GM12878 (cell line): ENCODE data around the gene GTF3C1. TPM values are rescaled to one million over a fixed set of nuclear protein-coding genes. Genes with fewer than 3 reads are reported as not detected.

Experiments
- ATAC-seq: fragments of 200-7000 bp; cut with Tn5 transposase; 3 replicates; pipeline ENCODE4 v1.9.1; 2020; ENCODE audit warnings: mild to moderate bottlenecking, moderate library complexity
- BruUV-seq: library from RNA; stranded (reverse); fragments of 400-500 nt; replicated peaks from 2 replicates; lab custom pipeline; 2021; lab: Mats Ljungman, UMichigan
- CTCF ChIA-PET: fragments of 300-600 bp; sonication (Branson Sonifier 250); formaldehyde crosslinking; extraction: SDS; loops from one replicate; lab custom pipeline; 2021; ENCODE audit warnings: inconsistent platforms; lab: Yijun Ruan, JAX
- POLR2A ChIA-PET: fragments of 350-600 bp; formaldehyde crosslinking; extraction: SDS; loops from one replicate; lab custom pipeline; 2021; ENCODE audit warnings: inconsistent platforms; lab: Charles Lee
- RAD21 ChIA-PET: fragments of 300-600 bp; sonication (Branson Sonifier 250); formaldehyde crosslinking; loops from one replicate; lab custom pipeline; 2023; ENCODE audit warnings: antibody characterized with exemption; ENCODE audit not compliant: unreplicated experiment; lab: Charles Lee
- SMC1A ChIA-PET: fragments of 300-600 bp; sonication (Branson Sonifier 250); formaldehyde crosslinking; loops from one replicate; lab custom pipeline; 2023; ENCODE audit not compliant: unreplicated experiment, uncharacterized antibody; lab: Charles Lee
- DNase-seq: peaks from one replicate; pipeline ENCODE4 v3.0.0-alpha.2; 2011; ENCODE audit warnings: low read depth, low spot score
- FAIRE-seq: peaks from 3 replicates; lab custom pipeline; 2011; peaks lifted over from hg19 to GRCh38; lab: Jason Lieb, UNC
- H2AFZ ChIP-seq: 2 replicates; pipeline ENCODE4 v1.6.0; 2011; ENCODE audit warnings: low read depth, low read length, control low read depth; ENCODE audit not compliant: control insufficient read depth
- H3K27ac ChIP-seq: 2 replicates; pipeline ENCODE4 v1.5.1; 2011; ENCODE audit warnings: control low read depth; ENCODE audit not compliant: control insufficient read depth, insufficient read depth
- H3K27me3 ChIP-seq, 2 experiments: replicated peaks in 1 of 2; 2 replicates each; pipeline versions ENCODE4 v1.6.0 to v1.6.1; 2011; ENCODE audit warnings: low read length in 1 of 2; ENCODE audit not compliant: control insufficient read depth in 2 of 2, insufficient read depth in 2 of 2
- H3K36me3 ChIP-seq, 2 experiments: 2 replicates each; pipeline ENCODE4 v1.5.1; 2011; ENCODE audit warnings: low read length in 1 of 2; ENCODE audit not compliant: control insufficient read depth in 2 of 2, insufficient read depth in 2 of 2
- H3K4me1 ChIP-seq: 2 replicates; pipeline ENCODE4 v1.6.1; 2011; ENCODE audit warnings: mild to moderate bottlenecking, low read length, moderate library complexity, mixed read lengths; ENCODE audit not compliant: control insufficient read depth, insufficient read depth
- H3K4me2 ChIP-seq: 2 replicates; pipeline ENCODE4 v1.6.0; 2011; ENCODE audit warnings: control low read depth; ENCODE audit not compliant: control insufficient read depth, insufficient read depth
- H3K4me3 ChIP-seq: fragments of 200-600 bp; sonication (generic); 2 replicates; pipeline ENCODE4 v1.5.1; 2016
- H3K79me2 ChIP-seq: 2 replicates; pipeline ENCODE4 v1.6.0; 2011; ENCODE audit warnings: low read length; ENCODE audit not compliant: control insufficient read depth, insufficient read depth
- H3K9ac ChIP-seq: 2 replicates; pipeline ENCODE4 v1.8.0; 2011; ENCODE audit warnings: low read length, control low read depth, mixed read lengths; ENCODE audit not compliant: control insufficient read depth, insufficient read depth
- H3K9me3 ChIP-seq: replicated peaks from 3 replicates; pipeline ENCODE4 v1.5.1; 2011; ENCODE audit warnings: mild to moderate bottlenecking, low read length; ENCODE audit not compliant: control insufficient read depth, insufficient read depth
- H4K20me1 ChIP-seq: 2 replicates; pipeline ENCODE4 v1.6.0; 2011; ENCODE audit not compliant: control insufficient read depth, insufficient read depth
- CHD2 ChIP-seq: IDR thresholded peaks from 2 replicates; pipeline ENCODE4 v1.6.1; 2011; ENCODE audit warnings: low read depth, low read length, improper control_type of control experiment, borderline replicate concordance
- CREB1 ChIP-seq: IDR thresholded peaks from 2 replicates; pipeline ENCODE4 v1.6.1; 2012; ENCODE audit warnings: low read depth, mild to moderate bottlenecking, inconsistent platforms
- DPF2 ChIP-seq: fragments of 450-650 bp; IDR thresholded peaks from 2 replicates; pipeline ENCODE4 v1.6.1; 2017; ENCODE audit warnings: mild to moderate bottlenecking
- EZH2 ChIP-seq: IDR thresholded peaks from 2 replicates; pipeline ENCODE4 v1.6.1; 2012; ENCODE audit warnings: low read depth, mild to moderate bottlenecking, control low read depth, inconsistent platforms, low read length, borderline replicate concordance; ENCODE audit not compliant: control insufficient read depth
- FOXK2 ChIP-seq: fragments of 450-650 bp; IDR thresholded peaks from 2 replicates; pipeline ENCODE4 v1.6.1; 2017; ENCODE audit warnings: mild to moderate bottlenecking, moderate library complexity
- HDAC2 ChIP-seq: fragments of 200-600 bp; sonication (generic); IDR thresholded peaks from 2 replicates; pipeline ENCODE4 v1.6.1; 2017
- IRF4 ChIP-seq: IDR thresholded peaks from 2 replicates; pipeline ENCODE4 v1.6.1; 2011; ENCODE audit warnings: low read depth, low read length
- SREBF1 ChIP-seq: IDR thresholded peaks from 2 replicates; pipeline ENCODE4 v1.6.1; 2012; ENCODE audit warnings: mild to moderate bottlenecking, low read length
- WGBS: methylation state at CpG from one replicate; pipeline ENCODE4 v1.1.6; 2016; ENCODE audit warnings: low lambda C conversion rate; ENCODE audit not compliant: insufficient replicate concordance, insufficient coverage; ENCODE audit errors: missing lambda C conversion rate; 5-methylcytosine and 5-hydroxymethylcytosine counted together
- in situ Hi-C: fragments of 300-500 bp; cut with MboI; formaldehyde crosslinking; loops from 9 replicates; pipeline ENCODE4 v1.14.3; 2018; ENCODE audit warnings: mixed read lengths
- intact Hi-C: fragments of 100-400 bp; cut with micrococcal nuclease; formaldehyde crosslinking; loops from one replicate; pipeline ENCODE4 v1.14.2; 2022; ENCODE audit not compliant: unreplicated experiment
- polyA plus RNA-seq, 11 experiments: library from polyadenylated mRNA; depleted of rRNA in 4 of 11; unstranded in 6 of 11; stranded (reverse) in 5 of 11; fragments of >200 nt; fragmentation: Nextera tagmentation in 4 of 11; fragmentation: Illumina TruSeq in 1 of 11; extraction: Ambion mirVana in 4 of 11; extraction: Trizol in 1 of 11; gene quantifications; 1 replicate in 1 of 11; 2 replicates in 10 of 11; pipeline versions ENCODE4 v1.2.1 to v1.2.3, GENCODE V29; 2011 to 2016; ENCODE audit warnings: inconsistent platforms in 2 of 11, missing spikeins in 2 of 11, low read depth in 1 of 11
- total RNA-seq, 4 experiments: library from RNA; depleted of rRNA in 3 of 4; stranded (reverse); fragments of >200 nt in 3 of 4; fragmentation: Illumina TruSeq in 1 of 4; extraction: Trizol in 1 of 4; gene quantifications; 2 replicates each; pipeline versions ENCODE4 v1.2.1 to v1.2.3, GENCODE V29; 2013 to 2021
- TF ChIP-seq, protein P1 (sequence below): fragments of 450-650 bp; IDR thresholded peaks from 2 replicates; pipeline ENCODE4 v1.6.1; 2017; ENCODE audit warnings: antibody characterized with exemption, mild to moderate bottlenecking, moderate library complexity

The GTF3C1 gene
- total and polyA plus RNA-seq, 10 of the 15 experiments (the other 5 are each of a cell fraction or from before 2014, with no cell fraction given): 0.98 to 60.9 (median 34.3) TPM

DNA sequence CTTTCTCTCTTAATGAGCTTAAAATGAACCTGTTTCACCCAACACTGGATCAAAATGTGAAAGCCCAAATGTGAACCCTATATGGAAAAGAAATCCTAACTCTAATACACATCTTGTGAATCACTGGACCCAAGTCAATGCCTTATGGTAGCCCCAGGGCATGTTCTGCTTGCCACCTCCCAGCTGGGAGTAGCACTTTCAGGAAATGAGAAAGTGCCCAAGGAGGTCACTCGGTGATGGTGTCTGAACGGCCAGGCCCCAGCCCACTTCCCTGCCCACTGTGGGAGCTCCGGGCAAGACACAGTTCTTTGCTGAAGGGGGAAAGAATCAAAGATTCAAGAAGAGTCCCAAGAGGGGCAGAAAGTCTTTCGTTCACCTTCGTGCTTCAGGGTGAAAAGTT is 46.1 kb downstream of the GTF3C1 start:
- DNase-seq (no peak), FAIRE-seq (no peak), ATAC-seq (no peak)
- no peak overlapping the region for H3K4me3 ChIP-seq
- no TSS peak for BruUV-seq
- RAD21 ChIA-PET: no interaction called here
- CTCF ChIA-PET: no interaction called here
- no peaks in the 10 kb centered on the region for H3K9me3 ChIP-seq
- 35% methylated on average over 5 of the region's 5 CpGs for WGBS
- no peak overlapping the region for H3K27ac ChIP-seq
- H3K9ac ChIP-seq: no peak overlapping the region
- in situ Hi-C loops (no loop called here), intact Hi-C loops (no loop called here)
- H3K27me3 ChIP-seq: no peaks in the 10 kb centered on the region
- H3K36me3 ChIP-seq: peaks cover 28 to 41% of the 10 kb centered on the region in 2 experiments
- H2AFZ ChIP-seq: no peak overlapping the region
- no peaks in the 10 kb centered on the region for H3K79me2 ChIP-seq
- no peaks in the 10 kb centered on the region; the same call in 1 of the 2 replicates for H4K20me1 ChIP-seq
- no peaks in the 10 kb centered on the region for H3K4me1 ChIP-seq
- POLR2A ChIA-PET: no interaction called here
- TF ChIP-seq FOXK2 (no peak), CREB1 (no peak), EZH2 (no peak), DPF2 (no peak), HDAC2 (no peak), SREBF1 (no peak), CHD2 (no peak), IRF4 (no peak)
- TF ChIP-seq, protein P1, sequence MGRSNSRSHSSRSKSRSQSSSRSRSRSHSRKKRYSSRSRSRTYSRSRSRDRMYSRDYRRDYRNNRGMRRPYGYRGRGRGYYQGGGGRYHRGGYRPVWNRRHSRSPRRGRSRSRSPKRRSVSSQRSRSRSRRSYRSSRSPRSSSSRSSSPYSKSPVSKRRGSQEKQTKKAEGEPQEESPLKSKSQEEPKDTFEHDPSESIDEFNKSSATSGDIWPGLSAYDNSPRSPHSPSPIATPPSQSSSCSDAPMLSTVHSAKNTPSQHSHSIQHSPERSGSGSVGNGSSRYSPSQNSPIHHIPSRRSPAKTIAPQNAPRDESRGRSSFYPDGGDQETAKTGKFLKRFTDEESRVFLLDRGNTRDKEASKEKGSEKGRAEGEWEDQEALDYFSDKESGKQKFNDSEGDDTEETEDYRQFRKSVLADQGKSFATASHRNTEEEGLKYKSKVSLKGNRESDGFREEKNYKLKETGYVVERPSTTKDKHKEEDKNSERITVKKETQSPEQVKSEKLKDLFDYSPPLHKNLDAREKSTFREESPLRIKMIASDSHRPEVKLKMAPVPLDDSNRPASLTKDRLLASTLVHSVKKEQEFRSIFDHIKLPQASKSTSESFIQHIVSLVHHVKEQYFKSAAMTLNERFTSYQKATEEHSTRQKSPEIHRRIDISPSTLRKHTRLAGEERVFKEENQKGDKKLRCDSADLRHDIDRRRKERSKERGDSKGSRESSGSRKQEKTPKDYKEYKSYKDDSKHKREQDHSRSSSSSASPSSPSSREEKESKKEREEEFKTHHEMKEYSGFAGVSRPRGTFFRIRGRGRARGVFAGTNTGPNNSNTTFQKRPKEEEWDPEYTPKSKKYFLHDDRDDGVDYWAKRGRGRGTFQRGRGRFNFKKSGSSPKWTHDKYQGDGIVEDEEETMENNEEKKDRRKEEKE: no peak
- SMC1A ChIA-PET: no interaction called here
- H3K4me2 ChIP-seq: no peak overlapping the region
